ENCODE results near the gene ASB8.

GRCh38 chr12:48183876-48184548 lies 26.7 kb upstream of the ASB8 start:
- TF ChIP-seq TAF1 (IDR thresholded peaks at IDR 0.05; ENCODE audit: low read depth) (no peak), FOXM1 (IDR thresholded peaks at IDR 0.05; ENCODE audit: borderline replicate concordance, low read depth) (no peak), EP300 (IDR thresholded peaks at IDR 0.05; ENCODE audit: borderline replicate concordance) (no peak), CREB1 (IDR thresholded peaks at IDR 0.05; ENCODE audit: low read depth) (no peak), CEBPB (IDR thresholded peaks at IDR 0.05) (no peak), RAD21 (IDR thresholded peaks at IDR 0.05; ENCODE audit: low read depth) (no peak), MAX (IDR thresholded peaks at IDR 0.05) (no peak), YY1 (IDR thresholded peaks at IDR 0.05; ENCODE audit: low read depth) (no peak), NFIC (IDR thresholded peaks at IDR 0.05) (no peak)
- TF ChIP-seq, protein P1, sequence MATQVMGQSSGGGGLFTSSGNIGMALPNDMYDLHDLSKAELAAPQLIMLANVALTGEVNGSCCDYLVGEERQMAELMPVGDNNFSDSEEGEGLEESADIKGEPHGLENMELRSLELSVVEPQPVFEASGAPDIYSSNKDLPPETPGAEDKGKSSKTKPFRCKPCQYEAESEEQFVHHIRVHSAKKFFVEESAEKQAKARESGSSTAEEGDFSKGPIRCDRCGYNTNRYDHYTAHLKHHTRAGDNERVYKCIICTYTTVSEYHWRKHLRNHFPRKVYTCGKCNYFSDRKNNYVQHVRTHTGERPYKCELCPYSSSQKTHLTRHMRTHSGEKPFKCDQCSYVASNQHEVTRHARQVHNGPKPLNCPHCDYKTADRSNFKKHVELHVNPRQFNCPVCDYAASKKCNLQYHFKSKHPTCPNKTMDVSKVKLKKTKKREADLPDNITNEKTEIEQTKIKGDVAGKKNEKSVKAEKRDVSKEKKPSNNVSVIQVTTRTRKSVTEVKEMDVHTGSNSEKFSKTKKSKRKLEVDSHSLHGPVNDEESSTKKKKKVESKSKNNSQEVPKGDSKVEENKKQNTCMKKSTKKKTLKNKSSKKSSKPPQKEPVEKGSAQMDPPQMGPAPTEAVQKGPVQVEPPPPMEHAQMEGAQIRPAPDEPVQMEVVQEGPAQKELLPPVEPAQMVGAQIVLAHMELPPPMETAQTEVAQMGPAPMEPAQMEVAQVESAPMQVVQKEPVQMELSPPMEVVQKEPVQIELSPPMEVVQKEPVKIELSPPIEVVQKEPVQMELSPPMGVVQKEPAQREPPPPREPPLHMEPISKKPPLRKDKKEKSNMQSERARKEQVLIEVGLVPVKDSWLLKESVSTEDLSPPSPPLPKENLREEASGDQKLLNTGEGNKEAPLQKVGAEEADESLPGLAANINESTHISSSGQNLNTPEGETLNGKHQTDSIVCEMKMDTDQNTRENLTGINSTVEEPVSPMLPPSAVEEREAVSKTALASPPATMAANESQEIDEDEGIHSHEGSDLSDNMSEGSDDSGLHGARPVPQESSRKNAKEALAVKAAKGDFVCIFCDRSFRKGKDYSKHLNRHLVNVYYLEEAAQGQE (IDR thresholded peaks at IDR 0.05; ENCODE audit: low read depth): no peak
- TF ChIP-seq, protein P2, sequence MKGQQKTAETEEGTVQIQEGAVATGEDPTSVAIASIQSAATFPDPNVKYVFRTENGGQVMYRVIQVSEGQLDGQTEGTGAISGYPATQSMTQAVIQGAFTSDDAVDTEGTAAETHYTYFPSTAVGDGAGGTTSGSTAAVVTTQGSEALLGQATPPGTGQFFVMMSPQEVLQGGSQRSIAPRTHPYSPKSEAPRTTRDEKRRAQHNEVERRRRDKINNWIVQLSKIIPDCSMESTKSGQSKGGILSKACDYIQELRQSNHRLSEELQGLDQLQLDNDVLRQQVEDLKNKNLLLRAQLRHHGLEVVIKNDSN (IDR thresholded peaks at IDR 0.05): no peak

All from Ishikawa (cell line).